ENCODE data around the gene STARD3. TPM values are rescaled to one million over a fixed set of nuclear protein-coding genes. Genes with fewer than 3 reads are reported as not detected.
"Not testable (repeated sequence)": the region's sequence is repeated elsewhere in the genome, so short reads cannot be mapped to it uniquely, and the experiment has no call there.

The STARD3 gene
- total and polyA plus RNA-seq, 2 experiments from 2014 or later, result 61.6 to 90.3 TPM

DNA sequence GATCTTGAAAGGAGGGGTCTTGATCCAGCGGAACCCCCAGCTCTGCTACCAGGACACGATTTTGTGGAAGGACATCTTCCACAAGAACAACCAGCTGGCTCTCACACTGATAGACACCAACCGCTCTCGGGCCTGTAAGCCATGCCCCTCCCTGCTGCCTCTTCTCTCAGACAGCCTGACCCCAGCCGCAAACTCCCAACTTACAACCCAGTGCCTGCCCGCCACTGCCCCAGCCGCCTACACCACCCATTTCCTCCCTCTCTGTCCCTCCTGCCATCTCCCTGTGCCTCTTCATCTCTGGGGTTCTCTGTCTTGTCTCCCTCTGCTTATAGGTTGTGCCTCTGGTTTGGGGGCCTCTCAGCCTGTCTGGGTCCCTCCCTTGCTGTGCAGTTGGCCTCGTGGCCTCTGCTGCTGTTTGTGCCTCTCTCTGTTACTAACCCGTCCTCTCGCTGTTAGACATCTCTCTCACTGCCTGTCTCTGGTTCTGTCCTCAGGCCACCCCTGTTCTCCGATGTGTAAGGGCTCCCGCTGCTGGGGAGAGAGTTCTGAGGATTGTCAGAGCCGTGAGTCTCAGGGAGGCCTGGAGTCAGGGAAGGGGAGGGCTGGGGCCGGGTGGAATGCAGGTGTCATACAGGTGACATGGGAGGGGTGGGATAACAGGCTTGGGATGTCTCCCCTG, 72.5 kb downstream of the STARD3 start:
- no peak overlapping the region for H3K4me3 ChIP-seq
- H3K27me3 ChIP-seq, result no peaks in the 10 kb centered on the region
- H4K20me1 ChIP-seq (ENCODE audit: insufficient read depth, poor library complexity, severe bottlenecking), result peaks cover 22% of the 10 kb centered on the region
- no peak for DNase-seq (ENCODE audit: low spot score)
- H3K9me2 ChIP-seq (replicated peaks; ENCODE audit: insufficient read depth), result no peaks in the 10 kb centered on the region
- WGBS (ENCODE audit: low lambda C conversion rate, missing lambda C conversion rate), result 97% methylated on average over 13 of the region's 14 CpGs
- H3K9me3 ChIP-seq (ENCODE audit: low read depth), result no peaks in the 10 kb centered on the region
- H3K79me2 ChIP-seq, result peaks cover 26% of the 10 kb centered on the region
- no peak overlapping the region for H3K4me2 ChIP-seq
- no peaks in the 10 kb centered on the region for H3K36me3 ChIP-seq (replicated peaks; ENCODE audit: insufficient read depth, low read depth)
- peaks cover 17% of the 10 kb centered on the region for H3K4me1 ChIP-seq (ENCODE audit: insufficient read depth)
- no peak overlapping the region for H3K27ac ChIP-seq
- H2AFZ ChIP-seq, result no peak overlapping the region
- TF ChIP-seq EZH2 (IDR thresholded peaks at IDR 0.05; ENCODE audit: borderline replicate concordance), result no peak
- TF ChIP-seq, protein P1, sequence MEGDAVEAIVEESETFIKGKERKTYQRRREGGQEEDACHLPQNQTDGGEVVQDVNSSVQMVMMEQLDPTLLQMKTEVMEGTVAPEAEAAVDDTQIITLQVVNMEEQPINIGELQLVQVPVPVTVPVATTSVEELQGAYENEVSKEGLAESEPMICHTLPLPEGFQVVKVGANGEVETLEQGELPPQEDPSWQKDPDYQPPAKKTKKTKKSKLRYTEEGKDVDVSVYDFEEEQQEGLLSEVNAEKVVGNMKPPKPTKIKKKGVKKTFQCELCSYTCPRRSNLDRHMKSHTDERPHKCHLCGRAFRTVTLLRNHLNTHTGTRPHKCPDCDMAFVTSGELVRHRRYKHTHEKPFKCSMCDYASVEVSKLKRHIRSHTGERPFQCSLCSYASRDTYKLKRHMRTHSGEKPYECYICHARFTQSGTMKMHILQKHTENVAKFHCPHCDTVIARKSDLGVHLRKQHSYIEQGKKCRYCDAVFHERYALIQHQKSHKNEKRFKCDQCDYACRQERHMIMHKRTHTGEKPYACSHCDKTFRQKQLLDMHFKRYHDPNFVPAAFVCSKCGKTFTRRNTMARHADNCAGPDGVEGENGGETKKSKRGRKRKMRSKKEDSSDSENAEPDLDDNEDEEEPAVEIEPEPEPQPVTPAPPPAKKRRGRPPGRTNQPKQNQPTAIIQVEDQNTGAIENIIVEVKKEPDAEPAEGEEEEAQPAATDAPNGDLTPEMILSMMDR (IDR thresholded peaks at IDR 0.05; ENCODE audit: poor library complexity), result no peak
- TF ChIP-seq EZH2phosphoT487 (IDR thresholded peaks at IDR 0.05; ENCODE audit: low read depth, severe bottlenecking, unreplicated experiment), result no peak

DNA sequence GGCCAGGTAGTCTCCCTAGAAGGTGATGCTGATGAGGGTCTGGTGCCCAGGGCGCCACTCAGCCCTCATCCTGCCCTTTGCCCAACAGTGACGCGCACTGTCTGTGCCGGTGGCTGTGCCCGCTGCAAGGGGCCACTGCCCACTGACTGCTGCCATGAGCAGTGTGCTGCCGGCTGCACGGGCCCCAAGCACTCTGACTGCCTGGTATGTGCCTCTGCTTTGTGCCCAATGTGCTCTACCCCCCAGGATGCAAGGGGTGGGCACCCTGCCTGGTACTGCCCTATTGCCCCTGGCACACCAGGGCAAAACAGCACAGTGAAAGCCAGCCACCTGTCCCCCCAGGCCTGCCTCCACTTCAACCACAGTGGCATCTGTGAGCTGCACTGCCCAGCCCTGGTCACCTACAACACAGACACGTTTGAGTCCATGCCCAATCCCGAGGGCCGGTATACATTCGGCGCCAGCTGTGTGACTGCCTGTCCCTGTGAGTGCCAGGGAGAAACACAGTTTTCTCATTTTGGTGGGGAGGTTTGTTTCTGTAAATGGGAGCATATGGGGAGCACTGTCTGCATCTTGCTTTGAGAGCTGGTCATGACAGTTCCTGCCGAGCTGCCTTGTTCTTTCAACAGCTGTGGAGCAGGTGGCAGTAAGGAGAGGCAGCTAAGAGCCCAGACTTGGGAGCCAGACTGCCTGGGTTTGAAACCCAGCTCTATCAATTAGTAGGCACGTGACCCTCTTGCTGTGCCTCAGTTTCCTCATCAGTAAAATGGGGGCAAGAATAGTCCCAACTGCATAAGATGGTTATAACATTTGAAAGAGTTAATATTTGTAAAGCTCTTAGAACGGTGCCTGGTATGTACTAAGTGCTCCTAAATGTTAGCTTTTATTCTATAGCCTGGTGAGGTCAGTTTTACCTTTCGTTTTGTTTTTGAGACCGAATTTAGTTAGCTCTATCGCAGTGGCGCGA, 73.3 kb downstream of the STARD3 start:
- peaks cover 14% of the 10 kb centered on the region for H4K20me1 ChIP-seq (ENCODE audit: insufficient read depth, poor library complexity, severe bottlenecking)
- peaks cover 8% of the 10 kb centered on the region for H3K4me1 ChIP-seq (ENCODE audit: insufficient read depth)
- H3K36me3 ChIP-seq (replicated peaks; ENCODE audit: insufficient read depth, low read depth), result no peaks in the 10 kb centered on the region
- H3K9me3 ChIP-seq (ENCODE audit: low read depth), result no peaks in the 10 kb centered on the region
- 96% methylated on average over 20 of the region's 20 CpGs for WGBS (ENCODE audit: low lambda C conversion rate, missing lambda C conversion rate)
- peaks cover 18% of the 10 kb centered on the region for H3K79me2 ChIP-seq
- H3K27ac ChIP-seq, result no peak overlapping the region
- no peak overlapping the region for H2AFZ ChIP-seq
- no peaks in the 10 kb centered on the region for H3K27me3 ChIP-seq
- H3K4me2 ChIP-seq, result no peak overlapping the region
- no peak for DNase-seq (ENCODE audit: low spot score)
- no peak overlapping the region for H3K4me3 ChIP-seq
- TF ChIP-seq, protein P1 (IDR thresholded peaks at IDR 0.05; ENCODE audit: poor library complexity), result no peak
- TF ChIP-seq EZH2phosphoT487 (IDR thresholded peaks at IDR 0.05; ENCODE audit: low read depth, severe bottlenecking, unreplicated experiment) (no peak), EZH2 (IDR thresholded peaks at IDR 0.05; ENCODE audit: borderline replicate concordance) (no peak)
- H3K9me2 ChIP-seq (replicated peaks; ENCODE audit: insufficient read depth), result no peaks in the 10 kb centered on the region

DNA sequence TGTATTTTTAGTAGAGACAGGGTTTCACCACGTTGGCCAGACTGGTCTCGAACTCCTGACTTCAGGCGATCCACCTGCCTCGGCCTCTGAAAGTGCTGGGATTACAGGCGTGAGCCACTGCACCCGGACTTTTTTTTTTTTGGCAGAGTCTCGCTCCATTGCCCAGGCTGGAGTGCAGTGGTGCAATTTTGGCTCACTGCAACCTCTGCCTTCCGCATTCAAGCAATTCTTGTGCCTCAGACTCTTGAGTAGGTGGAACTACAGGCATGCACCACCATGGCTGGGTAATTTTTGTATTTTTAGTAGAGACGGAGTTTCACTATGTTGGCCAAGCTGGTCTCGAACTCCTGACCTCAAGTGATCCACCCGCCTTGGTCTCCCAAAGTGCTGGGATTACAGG, 74.1 kb downstream of the STARD3 start:
- peaks cover 10% of the 10 kb centered on the region for H3K79me2 ChIP-seq
- not testable (repeated sequence) for H3K27ac ChIP-seq; H3K9me3 ChIP-seq (ENCODE audit: low read depth); H3K4me3 ChIP-seq; H3K4me1 ChIP-seq (ENCODE audit: insufficient read depth); H3K36me3 ChIP-seq (replicated peaks; ENCODE audit: insufficient read depth, low read depth); H3K4me2 ChIP-seq; H4K20me1 ChIP-seq (ENCODE audit: insufficient read depth, poor library complexity, severe bottlenecking); H3K9me2 ChIP-seq (replicated peaks; ENCODE audit: insufficient read depth); H3K27me3 ChIP-seq; H2AFZ ChIP-seq; DNase-seq (ENCODE audit: low spot score)
- 98% methylated on average over 11 of the region's 11 CpGs for WGBS (ENCODE audit: low lambda C conversion rate, missing lambda C conversion rate)

DNA sequence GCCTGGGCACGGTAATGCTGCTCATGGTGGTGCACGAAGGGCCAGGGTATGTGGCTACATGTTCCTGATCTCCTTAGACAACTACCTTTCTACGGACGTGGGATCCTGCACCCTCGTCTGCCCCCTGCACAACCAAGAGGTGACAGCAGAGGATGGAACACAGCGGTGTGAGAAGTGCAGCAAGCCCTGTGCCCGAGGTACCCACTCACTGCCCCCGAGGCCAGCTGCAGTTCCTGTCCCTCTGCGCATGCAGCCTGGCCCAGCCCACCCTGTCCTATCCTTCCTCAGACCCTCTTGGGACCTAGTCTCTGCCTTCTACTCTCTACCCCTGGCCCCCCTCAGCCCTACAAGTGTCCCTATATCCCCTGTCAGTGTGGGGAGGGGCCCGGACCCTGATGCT, 74.9 kb downstream of the STARD3 start:
- Histone ChIP-seq H3K9me2 (replicated peaks; ENCODE audit: insufficient read depth) (no peaks in the 10 kb centered on the region), H3K36me3 (replicated peaks; ENCODE audit: insufficient read depth, low read depth) (no peaks in the 10 kb centered on the region), H3K4me3 (no peak overlapping the region), H3K79me2 (peaks cover 3% of the 10 kb centered on the region), H3K4me1 (ENCODE audit: insufficient read depth) (no peaks in the 10 kb centered on the region), H3K27me3 (no peaks in the 10 kb centered on the region), H2AFZ (no peak overlapping the region), H3K9me3 (ENCODE audit: low read depth) (no peaks in the 10 kb centered on the region), H3K27ac (no peak overlapping the region), H4K20me1 (ENCODE audit: insufficient read depth, poor library complexity, severe bottlenecking) (peaks cover 4% of the 10 kb centered on the region), H3K4me2 (no peak overlapping the region)
- no peak for DNase-seq (ENCODE audit: low spot score)
- 98% methylated on average over 10 of the region's 10 CpGs for WGBS (ENCODE audit: low lambda C conversion rate, missing lambda C conversion rate)
- TF ChIP-seq EZH2phosphoT487 (IDR thresholded peaks at IDR 0.05; ENCODE audit: low read depth, severe bottlenecking, unreplicated experiment), result no peak
- no peak for TF ChIP-seq EZH2 (IDR thresholded peaks at IDR 0.05; ENCODE audit: borderline replicate concordance)
- TF ChIP-seq, protein P1 (IDR thresholded peaks at IDR 0.05; ENCODE audit: poor library complexity), result no peak

Data from hepatocyte (in vitro differentiated cells).